A549 treated with AZD2906 at 1 μM for 4 hours (cell line): ENCODE data around the gene MED7. TPM values are rescaled to one million over a fixed set of nuclear protein-coding genes. Genes with fewer than 3 reads are reported as not detected.

Source experiments
- total RNA-seq: library from RNA; stranded (reverse); fragments of 200-300 nt; extraction: Qiagen RNA extraction; gene quantifications from 5 replicates; pipeline ENCODE4 v1.2.3, GENCODE V29; 2022

The MED7 gene
- 14.7 to 18.0 TPM (median 15.8 TPM) in 5 replicates for total RNA-seq

GRCh38 chr5:157142317-157143126 lies at the start of gene MED7:
TSS of gene MED7 (minus strand) at chr5:157142865. CDS start at chr5:157139431, 3,434 bp downstream.

DNA sequence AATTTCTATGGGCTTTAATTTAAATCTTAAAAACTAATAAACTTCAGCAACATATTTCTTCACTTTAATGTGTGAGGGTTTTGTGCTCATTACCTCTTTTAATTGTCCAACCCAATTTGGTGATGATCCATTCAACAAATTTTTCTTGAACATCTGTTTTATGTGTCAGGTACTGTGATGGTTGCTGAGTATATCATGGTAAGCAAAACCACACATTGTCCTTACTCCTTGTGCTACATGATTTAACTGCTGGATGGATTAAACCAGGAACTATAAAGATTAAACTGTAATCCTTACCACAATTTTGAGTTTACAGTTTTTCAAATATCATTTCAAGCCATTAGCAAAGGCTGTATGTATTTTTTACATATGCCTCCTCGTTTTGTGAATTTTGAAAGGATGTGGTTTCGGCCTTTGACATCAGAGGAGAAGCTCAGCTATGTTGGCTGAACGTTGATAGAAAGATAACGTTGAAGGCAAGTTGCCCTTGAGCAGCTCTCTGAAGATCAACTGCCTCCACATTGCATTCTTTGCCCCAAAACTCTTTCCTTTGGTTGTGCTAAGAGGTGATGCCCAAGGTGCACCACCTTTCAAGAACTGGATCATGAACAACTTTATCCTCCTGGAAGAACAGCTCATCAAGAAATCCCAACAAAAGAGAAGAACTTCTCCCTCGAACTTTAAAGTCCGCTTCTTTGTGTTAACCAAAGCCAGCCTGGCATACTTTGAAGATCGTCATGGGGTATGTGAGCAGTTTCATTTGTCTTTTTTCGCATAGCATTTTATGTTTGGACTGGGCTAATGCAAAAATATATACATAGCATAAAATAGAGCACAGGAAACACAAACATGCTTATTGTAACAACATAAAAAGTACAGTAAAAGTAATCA lies 38.0 kb upstream of the MED7 start, which contains the start of gene ITK:
Gene ITK, plus strand, starts transcription at position 467 of the 891 bp plus-strand sequence. Its CDS starts 138 bp downstream, at position 605.

DNA sequence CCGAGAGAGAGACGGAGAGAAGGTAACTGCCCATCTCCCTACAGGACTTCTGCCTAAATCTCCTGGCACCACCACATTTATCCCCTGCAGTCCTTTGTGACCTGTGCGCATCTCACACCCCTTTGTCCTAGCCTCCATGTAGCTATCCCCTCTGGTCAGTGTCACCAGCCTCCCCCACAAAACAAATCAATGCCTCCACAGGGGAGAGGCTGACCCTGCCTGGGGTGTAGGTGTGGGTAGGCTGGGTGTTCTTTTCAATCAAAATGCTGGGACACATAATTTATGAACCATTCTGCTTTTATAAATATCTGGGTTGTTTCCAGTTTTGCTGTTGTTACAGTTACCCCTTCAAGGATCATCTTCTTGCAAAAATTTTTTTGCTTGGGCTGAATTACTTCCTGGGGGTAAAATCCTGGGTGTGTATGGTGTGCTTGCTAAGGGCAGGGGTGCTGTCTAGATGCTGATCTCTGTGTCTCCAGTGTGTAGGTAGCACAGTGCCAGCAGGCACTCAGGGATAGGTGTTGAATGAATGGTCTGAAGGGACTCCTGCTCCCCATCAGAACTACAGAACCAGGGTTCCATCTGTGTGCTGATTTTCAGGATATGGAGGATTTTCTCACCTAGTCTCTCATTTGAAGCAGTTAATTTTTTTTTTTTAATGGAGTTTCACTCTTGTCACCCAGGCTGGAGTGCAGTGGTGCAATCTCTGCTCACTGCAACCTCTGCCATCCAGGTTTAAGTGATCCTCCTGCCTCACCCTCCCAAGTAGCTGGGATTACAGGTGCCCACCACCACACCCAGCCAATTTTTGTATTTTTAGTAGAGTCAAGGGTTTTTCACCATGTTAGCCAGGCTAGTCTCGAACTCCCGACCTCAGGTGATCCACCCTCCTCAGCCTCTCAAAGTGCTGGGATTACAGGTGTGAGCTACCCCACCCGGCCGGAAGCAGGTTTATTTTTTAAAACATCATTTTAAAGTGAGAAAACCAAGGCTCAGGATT lies 23.8 kb upstream of the MED7 start, which contains the start of gene GARIN3:
Gene GARIN3, minus strand, starts transcription at position 51 of the 1,000 bp plus-strand sequence. CDS start 96 bp downstream, outside the sequence.

GRCh38 chr5:157108976-157109375 lies 33.7 kb downstream of the MED7 start, which contains the start of gene HAVCR2:
TSS of gene HAVCR2 (minus strand) at chr5:157109044. CDS start at chr5:157108983, 61 bp downstream.

Other genes starting within 250 kb of the MED7 start
- gene TIMD4, start 179.6 kb downstream of the MED7 start, total RNA-seq = 0.85 to 1.5 TPM (median 1.1 TPM) in 5 replicates
- gene HAVCR1, start 83.7 kb downstream of the MED7 start, total RNA-seq = 26.8 to 45.6 TPM (median 30.4 TPM) in 5 replicates
- 0.17 to 0.62 TPM (median 0.24 TPM) in 5 replicates for gene HAVCR2, start 33.8 kb downstream of the MED7 start, total RNA-seq
- gene GARIN3, start 23.4 kb upstream of the MED7 start, total RNA-seq = not detected in 5 replicates
- 0.05 to 0.32 TPM (median 0.08 TPM) in 5 replicates for gene ITK, start 38.0 kb upstream of the MED7 start, total RNA-seq
- gene CYFIP2, start 123.3 kb upstream of the MED7 start, total RNA-seq = 18.2 to 21.6 TPM (median 19.9 TPM) in 5 replicates